ENCODE results near the gene CMC2.
A peak's percentile ranks its signal among the peaks of the same experiment; 100 is the strongest.

Gene CMC2

GRCh38 chr16:80971819-80972218 is 34.9 kb downstream of the CMC2 start:
- DNase-seq, result no peak

GRCh38 chr16:80969114-80969484 is 37.6 kb downstream of the CMC2 start:
- DNase-seq, result no peak

GRCh38 chr16:80968386-80969113 is 38.1 kb downstream of the CMC2 start:
- no peak for DNase-seq

- no peak for DNase-seq
Observed at GRCh38 chr16:80966617-80967016, 40.1 kb downstream of the CMC2 start.

- DNase-seq, result no peak
Observed at GRCh38 chr16:80964351-80964750, 42.3 kb downstream of the CMC2 start.

- no peak for DNase-seq
Observed at GRCh38 chr16:80962879-80963278, 43.8 kb downstream of the CMC2 start.

- no peak for DNase-seq
Observed at GRCh38 chr16:80958284-80958683, 48.4 kb downstream of the CMC2 start.

GRCh38 chr16:80954985-80955384 is 51.7 kb downstream of the CMC2 start:
- no peak for DNase-seq

- peak; percentile 2 for DNase-seq
Observed at GRCh38 chr16:80948886-80949493, 57.7 kb downstream of the CMC2 start.

GRCh38 chr16:80947708-80948625 is 58.7 kb downstream of the CMC2 start:
- DNase-seq, result no peak

GRCh38 chr16:80947239-80947638 is 59.4 kb downstream of the CMC2 start:
- DNase-seq, result no peak

GRCh38 chr16:80946481-80946880 is 60.2 kb downstream of the CMC2 start:
- DNase-seq, result no peak

GRCh38 chr16:80940069-80940856 is 66.4 kb downstream of the CMC2 start:
- no peak for DNase-seq

GRCh38 chr16:80938879-80939260 is 67.8 kb downstream of the CMC2 start:
- DNase-seq, result no peak

- no peak for DNase-seq
Observed at GRCh38 chr16:80938004-80938878, 68.4 kb downstream of the CMC2 start.

GRCh38 chr16:80936410-80936809 is 70.3 kb downstream of the CMC2 start:
- no peak for DNase-seq

- no peak for DNase-seq
Observed at GRCh38 chr16:80935691-80936090, 71.0 kb downstream of the CMC2 start.

GRCh38 chr16:80932708-80933095 is 74.0 kb downstream of the CMC2 start:
- DNase-seq, result no peak

GRCh38 chr16:80931801-80932707 is 74.6 kb downstream of the CMC2 start:
- DNase-seq, result no peak

- DNase-seq, result no peak
Observed at GRCh38 chr16:80924372-80924978, 82.2 kb downstream of the CMC2 start.
